Mucosa of descending colon (tissue), 3 donors: ENCODE data around the gene PSMA3. TPM values are rescaled to one million over a fixed set of nuclear protein-coding genes. Genes with fewer than 3 reads are reported as not detected.
"Not testable (repeated sequence)": the region's sequence is repeated elsewhere in the genome, so short reads cannot be mapped to it uniquely, and the experiment has no call there.

Experiments used
- ATAC-seq: fragments of 200-7000 bp; cut with Tn5 transposase; one replicate; pipeline ENCODE4 v1.9.1; 2020; ENCODE audit warnings: mild to moderate bottlenecking, moderate library complexity
- DNase-seq, 3 donors: peaks; one replicate each; pipeline ENCODE4 v3.0.0-alpha.2; 2020
- H3K36me3 ChIP-seq: fragments of 200-600 bp; one replicate; pipeline ENCODE4 v1.8.0; 2021; ENCODE audit warnings: low read depth, mild to moderate bottlenecking
- H3K4me1 ChIP-seq: fragments of 200-600 bp; one replicate; pipeline ENCODE4 v1.8.0; 2021; ENCODE audit warnings: low read depth, mild to moderate bottlenecking
- H3K4me3 ChIP-seq: fragments of 200-600 bp; one replicate; pipeline ENCODE4 v1.8.0; 2021; ENCODE audit warnings: mild to moderate bottlenecking
- H3K9me3 ChIP-seq: fragments of 200-600 bp; one replicate; pipeline ENCODE4 v1.8.0; 2021; ENCODE audit warnings: mild to moderate bottlenecking
- CTCF ChIP-seq: fragments of 200-600 bp; IDR thresholded peaks from one replicate; pipeline ENCODE4 v1.8.0; 2022; ENCODE audit warnings: antibody characterized with exemption, mild to moderate bottlenecking
- intact Hi-C, 2 donors: fragments of 100-400 bp; cut with DNase I in 1 of 2; cut with micrococcal nuclease in 1 of 2; formaldehyde crosslinking; loops; one replicate each; pipeline versions ENCODE4 v1.11.0 to v1.11.1; 2022; cut with DNase I, micrococcal nuclease
- total RNA-seq, 3 donors: library from RNA; stranded (reverse); fragmentation: NEBNext Ultra II Directional in 2 of 3; extraction: Animal tissue kit (Norgen Biotek cat#: 25700) in 2 of 3; gene quantifications; one replicate each; pipeline versions ENCODE4 v1.2.1 to v1.2.4, GENCODE V29; 2021 to 2023
- donor health status: DM: no; HTN: no; CAD: no; lungs with moderate emphysema.
- donor health status: DM: no; HTN: no; CAD: no.
- donor health status: DM: no; HTN: yes; CAD: no.

PSMA3 gene
- total RNA-seq, 3 donors from 2014 or later, result 93.2 to 124 (median 105) TPM

- Histone ChIP-seq H3K36me3 (peaks cover 7% of the 10 kb centered on the region), H3K4me1 (no peaks in the 10 kb centered on the region), H3K9me3 (no peaks in the 10 kb centered on the region), H3K4me3 (no peak overlapping the region)
- TF ChIP-seq CTCF, result no peak
- intact Hi-C loops, result no loop called here
- ATAC-seq, result no peak
- no peak for DNase-seq
Observed at GRCh38 chr14:58258156-58258555, 13.5 kb downstream of the PSMA3 start.

- H3K36me3 ChIP-seq, intact Hi-C loops, H3K4me3 ChIP-seq, DNase-seq, ATAC-seq, H3K9me3 ChIP-seq, H3K4me1 ChIP-seq: not testable (repeated sequence)
Observed at GRCh38 chr14:58262005-58262404, 17.4 kb downstream of the PSMA3 start.

- intact Hi-C loops, result no loop called here
- H3K4me1 ChIP-seq, result no peaks in the 10 kb centered on the region
- peaks cover 7% of the 10 kb centered on the region for H3K36me3 ChIP-seq
- no peak for DNase-seq
- no peak for TF ChIP-seq CTCF
- H3K9me3 ChIP-seq, result no peaks in the 10 kb centered on the region
- ATAC-seq, result no peak
- H3K4me3 ChIP-seq, result no peak overlapping the region
Observed at GRCh38 chr14:58265401-58265800, 20.8 kb downstream of the PSMA3 start.

GRCh38 chr14:58270628-58271027 is 26.0 kb downstream of the PSMA3 start:
- TF ChIP-seq CTCF, result no peak
- Histone ChIP-seq H3K36me3 (no peaks in the 10 kb centered on the region), H3K4me3 (no peak overlapping the region), H3K9me3 (no peaks in the 10 kb centered on the region), H3K4me1 (no peaks in the 10 kb centered on the region)
- ATAC-seq (no peak), DNase-seq (no peak)
- intact Hi-C loops, result no loop called here

- Histone ChIP-seq H3K4me3 (no peak overlapping the region), H3K9me3 (no peaks in the 10 kb centered on the region), H3K36me3 (no peaks in the 10 kb centered on the region), H3K4me1 (no peaks in the 10 kb centered on the region)
- TF ChIP-seq CTCF, result no peak
- intact Hi-C loops, result no loop called here
- DNase-seq, result peak in 1 of 3 donors; percentile 34
- ATAC-seq, result peak; percentile 68
Observed at GRCh38 chr14:58272588-58273372, 28.1 kb downstream of the PSMA3 start.

- Histone ChIP-seq H3K36me3 (no peaks in the 10 kb centered on the region), H3K4me1 (no peaks in the 10 kb centered on the region), H3K9me3 (no peaks in the 10 kb centered on the region), H3K4me3 (no peak overlapping the region)
- DNase-seq (no peak), ATAC-seq (no peak)
- no peak for TF ChIP-seq CTCF
- intact Hi-C loops, result no loop called here
Observed at GRCh38 chr14:58274881-58275280, 30.2 kb downstream of the PSMA3 start.
